Esophagus squamous epithelium (tissue), 4 donors: Measurements from ENCODE around the gene PPFIA4.

ENCODE experiments used
- CTCF ChIP-seq, 6 experiments: fragments of 450-650 bp in 4 of 6; fragments of 200-600 bp in 2 of 6; sonication (generic) in 2 of 6; IDR thresholded peaks; one replicate each; pipeline ENCODE4 v1.5.1; 2016 to 2019; ENCODE audit warnings: antibody characterized with exemption in 6 of 6, mild to moderate bottlenecking in 4 of 6, moderate library complexity in 4 of 6
- POLR2A ChIP-seq, 4 donors: fragments of 450-650 bp; IDR thresholded peaks; one replicate each; pipeline ENCODE4 v1.6.1; 2017; ENCODE audit warnings: antibody characterized with exemption in 4 of 4, mild to moderate bottlenecking in 4 of 4, moderate library complexity in 3 of 4

- TF ChIP-seq CTCF (IDR thresholded peaks at IDR 0.05), result no peak
- TF ChIP-seq POLR2A (IDR thresholded peaks at IDR 0.05), result no peak
Observed at GRCh38 chr1:203057911-203058675, 31.8 kb downstream of the PPFIA4 start.
